Hippocampal formation (tissue), 2 donors: ENCODE measurements around the gene BAG5.
A peak's percentile ranks its signal among the peaks of the same experiment; 100 is the strongest.

Experiments used
- DNase-seq, 2 donors: peaks; one replicate each; lab custom pipeline; 2025; lab: John Stamatoyannopoulos, UW

The BAG5 gene

DNA sequence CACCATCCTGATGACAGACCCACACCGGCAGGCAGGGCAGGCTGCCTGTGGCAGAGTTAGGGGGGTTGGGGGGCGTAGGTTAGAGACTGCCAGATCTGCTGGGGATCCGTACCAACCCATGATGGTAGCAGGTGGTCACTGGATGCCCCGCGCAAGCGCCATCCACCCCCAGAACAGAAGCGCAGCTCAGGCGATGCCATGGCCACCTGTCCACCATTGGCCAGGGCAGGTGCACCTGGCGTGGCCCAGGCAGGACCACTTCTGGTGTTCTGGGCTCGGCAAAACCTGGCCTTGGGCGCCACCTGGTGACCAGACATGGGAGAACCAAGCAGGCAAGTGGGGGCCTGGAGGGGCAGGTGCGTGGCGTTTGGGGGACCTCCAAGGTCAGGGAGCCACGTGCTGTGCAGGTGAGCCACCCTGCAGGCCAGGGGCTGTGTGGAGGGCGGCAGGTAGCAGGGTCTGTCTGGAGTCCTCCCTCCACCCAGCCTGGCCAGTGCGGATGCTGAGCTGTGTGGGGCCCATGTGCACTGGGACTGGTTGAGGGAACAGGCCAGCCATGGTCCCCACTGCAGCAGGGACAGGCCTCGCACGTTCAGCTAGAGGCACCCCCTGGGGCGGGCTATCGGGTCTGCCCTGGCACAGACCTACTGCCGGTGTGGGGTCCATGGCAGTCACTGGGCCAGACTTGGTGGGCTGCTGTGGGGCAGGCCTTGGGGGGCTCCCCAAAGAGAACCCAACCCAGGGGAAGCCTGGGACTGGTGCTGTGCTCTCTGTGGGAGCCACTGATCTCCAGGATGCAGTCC is 15.6 kb downstream of the BAG5 start:
- peak in 1 of 2 donors; percentile 73 for DNase-seq

DNA sequence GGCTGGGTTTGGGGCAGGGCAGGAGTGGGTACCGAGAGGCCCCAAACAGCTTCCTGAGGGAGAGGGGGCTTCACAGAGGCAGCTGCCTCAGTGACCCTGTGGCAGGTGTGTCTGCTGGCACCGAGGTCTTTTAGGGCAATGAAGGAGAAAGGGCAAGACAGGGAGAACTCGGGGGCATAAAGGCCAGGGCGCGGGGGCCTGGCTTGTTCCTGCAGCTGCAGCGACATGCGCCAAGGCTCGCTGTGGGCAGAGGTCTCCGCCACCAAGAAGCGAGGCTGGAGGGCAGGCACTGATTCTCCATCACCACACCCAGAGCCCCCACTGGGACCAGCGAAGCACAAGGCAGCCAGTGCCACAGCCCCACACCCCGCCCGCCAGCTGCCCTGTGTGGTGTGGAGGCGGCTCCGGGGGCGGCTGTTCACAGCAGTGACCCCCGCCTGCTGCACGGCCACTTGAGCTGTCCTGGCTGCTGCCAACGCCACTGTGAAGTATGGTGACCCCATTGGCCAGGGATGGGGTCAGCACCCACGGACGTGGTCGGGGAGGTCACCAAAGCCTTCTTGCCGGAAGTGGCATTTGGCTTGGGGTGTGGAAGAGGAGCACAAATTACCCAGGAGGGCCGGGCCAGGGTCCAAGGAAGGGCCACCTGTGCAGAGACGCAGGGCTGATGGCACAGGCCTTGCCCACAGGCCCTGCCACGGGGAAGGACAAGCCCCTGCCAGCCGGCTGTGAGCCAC is 16.4 kb downstream of the BAG5 start:
- DNase-seq, result no peak

DNA sequence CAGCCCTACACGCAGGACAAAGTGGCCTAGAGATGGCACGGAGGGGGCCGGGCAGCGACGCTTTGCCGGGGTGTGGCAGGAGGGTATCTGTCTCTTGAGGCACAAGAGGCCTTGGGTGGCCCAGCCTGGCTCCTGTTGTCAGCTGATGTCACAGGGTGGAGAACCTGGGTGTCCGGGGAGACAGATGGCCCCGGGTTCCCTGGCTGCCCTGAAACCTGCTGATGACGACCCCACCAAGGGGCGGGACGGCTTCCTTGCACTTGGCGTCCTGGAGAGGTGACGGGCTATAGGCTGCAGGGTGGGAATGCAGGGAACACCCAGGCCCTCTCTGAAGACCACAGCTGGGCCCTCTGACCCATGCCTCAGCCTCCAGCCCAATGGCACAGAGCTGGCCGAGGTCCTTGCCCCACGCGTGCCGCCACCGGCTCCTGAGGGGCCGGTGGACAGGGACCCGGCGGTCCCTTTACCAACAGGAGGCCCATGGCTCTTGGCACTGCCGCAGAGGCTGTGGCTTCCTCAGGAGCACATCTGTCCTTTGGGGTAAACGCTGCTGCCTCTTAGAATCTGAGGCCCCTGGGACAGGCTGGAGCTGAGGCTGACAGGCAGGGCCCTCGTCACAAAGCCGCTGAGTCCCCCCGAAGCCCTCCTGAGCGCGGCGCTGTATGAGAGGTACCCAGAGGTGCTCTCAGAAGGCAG is 17.1 kb downstream of the BAG5 start:
- DNase-seq, result no peak

DNA sequence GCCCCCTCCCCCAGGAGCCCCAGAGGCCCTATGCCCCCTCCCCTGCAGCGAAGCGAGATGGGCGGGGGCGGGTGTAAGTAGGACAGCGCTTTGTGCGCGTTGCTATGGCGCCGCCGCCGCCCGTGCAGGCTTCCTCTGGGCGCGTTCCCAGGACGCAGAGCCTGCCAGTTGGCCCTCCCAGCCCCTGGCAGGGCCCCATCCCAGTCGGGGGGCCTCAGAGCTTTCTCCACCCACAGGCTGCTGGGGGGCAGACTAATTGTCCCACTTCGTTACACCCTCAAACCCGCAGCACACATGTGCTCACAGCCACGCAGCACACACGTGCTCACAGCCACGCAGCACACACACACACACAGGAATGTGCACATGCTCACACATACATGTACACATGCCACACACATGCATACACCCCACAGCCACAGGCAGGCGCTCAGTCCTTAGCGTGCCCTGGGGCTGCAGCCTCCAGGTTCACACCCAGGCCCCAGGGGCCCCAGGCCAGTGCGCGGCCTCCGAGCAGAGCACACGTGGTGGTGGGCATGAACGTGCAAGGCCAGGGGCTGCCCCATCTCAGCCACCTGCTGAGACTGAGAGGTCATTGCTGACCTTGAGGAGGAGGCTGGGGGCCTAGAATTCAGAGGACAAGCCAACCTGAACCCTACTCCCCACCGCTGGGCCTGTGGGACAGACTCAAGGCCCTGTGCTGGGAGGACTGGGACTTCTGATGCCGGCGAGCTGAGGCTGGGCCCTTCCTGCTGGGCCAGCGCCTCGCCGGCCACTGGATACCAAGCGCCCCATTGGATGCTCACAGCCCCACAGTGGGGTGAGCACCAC is 17.9 kb downstream of the BAG5 start:
- DNase-seq, result peak; percentile 80 to 86

DNA sequence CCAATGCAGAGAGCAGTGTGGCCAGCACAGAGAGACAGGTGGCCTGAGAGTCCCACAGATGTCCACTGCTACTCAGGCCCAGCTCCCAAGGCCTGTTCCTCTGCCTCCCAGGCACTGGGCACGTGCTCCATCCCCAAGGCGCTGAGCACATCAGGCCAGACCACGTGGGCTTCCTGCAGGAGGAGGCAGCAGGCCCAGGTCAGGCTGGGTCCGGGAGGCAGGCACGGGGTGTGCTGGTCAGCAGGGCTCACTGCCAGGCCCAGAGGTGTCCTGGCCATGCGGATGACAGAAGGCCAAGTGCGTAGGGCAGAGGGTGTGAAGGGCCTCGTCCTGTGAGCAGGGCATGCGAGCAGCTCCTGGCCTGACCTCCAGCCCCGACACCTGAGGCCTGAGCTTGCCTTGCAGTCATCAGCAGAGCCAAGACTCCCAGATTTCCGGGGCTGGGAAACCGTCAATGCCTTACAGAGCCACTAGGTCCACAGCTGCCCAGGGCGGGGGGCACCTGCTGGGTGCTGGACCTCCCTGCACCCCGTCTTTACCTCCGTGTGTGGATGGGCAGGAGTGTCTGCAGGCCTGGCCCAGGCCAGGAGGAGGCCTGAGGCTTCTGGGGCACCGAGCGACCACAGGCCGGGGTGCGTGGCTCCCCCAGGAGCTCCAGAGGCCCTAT is 18.6 kb downstream of the BAG5 start:
- DNase-seq, result no peak

DNA sequence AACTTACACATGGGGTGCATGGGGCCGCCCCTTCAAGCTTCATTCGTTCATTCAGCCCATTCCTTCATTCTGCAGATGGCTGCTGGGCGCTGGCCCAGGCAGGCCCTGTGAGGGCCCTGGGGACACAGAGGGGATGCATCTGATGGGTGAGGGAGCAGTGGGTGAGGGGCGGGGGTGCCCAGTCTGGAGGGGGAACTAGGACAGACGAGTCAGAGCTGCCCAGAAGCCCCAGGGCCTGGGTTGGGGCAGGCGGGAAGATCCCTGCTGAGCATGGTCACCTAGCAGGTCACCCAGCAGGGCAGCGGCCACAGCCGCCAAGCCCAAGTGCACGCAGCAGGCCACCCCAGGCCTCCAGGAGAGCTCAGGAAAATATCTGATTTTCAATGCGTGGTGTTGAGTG is 19.3 kb downstream of the BAG5 start:
- DNase-seq, result peak in 1 of 2 donors; percentile 88

DNA sequence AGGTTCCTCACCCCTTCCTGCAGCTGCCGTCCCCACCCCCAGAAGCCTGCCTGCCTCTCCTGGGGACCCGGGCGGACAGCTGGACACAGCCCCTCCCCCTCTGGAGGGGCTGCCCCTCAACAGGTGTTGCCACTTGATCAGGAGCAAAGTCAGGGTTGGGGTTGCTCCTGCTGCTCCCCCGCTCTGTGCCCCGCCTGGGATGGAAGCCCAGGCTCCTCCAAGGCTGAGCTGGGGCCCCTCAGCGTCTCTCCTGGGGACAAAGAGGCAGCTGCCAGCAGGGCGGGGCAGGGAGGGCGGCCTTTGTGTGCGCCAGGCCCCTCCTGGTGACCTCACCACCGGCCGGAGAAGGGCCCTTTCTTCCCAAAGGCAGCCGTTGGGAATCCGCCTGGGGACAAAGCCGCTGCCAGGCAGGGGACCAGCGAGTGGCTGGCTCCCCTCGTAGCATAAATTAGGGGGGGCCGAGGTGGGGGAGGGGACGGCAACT is 19.8 kb downstream of the BAG5 start:
- peak; percentile 91 to 94 for DNase-seq

DNA sequence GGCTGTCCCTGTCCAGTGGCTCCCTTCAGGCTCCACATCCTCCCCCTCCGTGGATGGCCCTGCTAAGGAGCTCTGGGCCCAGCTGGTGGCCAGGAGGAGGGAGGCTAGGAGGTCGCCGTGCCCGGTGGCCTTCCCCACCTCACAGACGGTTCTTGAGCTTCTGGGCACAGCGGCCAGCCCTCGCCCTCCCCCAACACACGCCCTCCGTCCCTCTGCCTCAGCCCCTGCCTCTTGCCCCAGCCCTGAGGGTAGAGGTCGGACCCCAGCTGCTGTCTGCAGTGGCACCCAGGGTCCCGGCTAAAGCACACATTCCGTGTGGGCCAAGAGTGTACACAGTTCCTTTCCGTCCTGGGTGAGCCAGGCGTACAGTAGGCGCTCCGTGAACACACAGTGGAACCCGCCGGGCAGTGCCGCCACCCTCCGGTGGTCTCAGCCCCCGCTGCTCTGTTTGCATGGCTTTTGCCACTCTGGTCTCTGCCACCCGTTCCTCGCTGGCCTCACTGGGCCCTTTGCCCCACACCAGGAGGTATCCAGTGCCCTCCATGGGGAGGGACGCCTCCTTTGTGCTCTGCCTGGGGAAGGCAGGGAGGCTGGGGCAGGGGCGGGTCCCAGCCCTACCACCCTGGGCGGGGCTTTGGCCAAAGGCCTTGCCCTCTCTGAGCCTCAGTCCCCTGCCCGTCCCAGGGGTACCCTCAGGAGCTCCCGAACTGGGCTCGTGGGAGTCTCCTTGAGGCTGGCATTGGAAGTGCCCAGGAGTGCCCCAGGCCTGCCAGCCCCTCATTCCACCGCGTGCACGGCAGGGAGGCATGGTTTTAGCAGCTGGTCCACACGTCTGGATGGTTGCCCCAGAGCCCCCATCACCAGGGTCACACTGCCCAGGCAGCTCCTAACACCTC is 20.5 kb downstream of the BAG5 start:
- peak in 1 of 2 donors; percentile 71 for DNase-seq

DNA sequence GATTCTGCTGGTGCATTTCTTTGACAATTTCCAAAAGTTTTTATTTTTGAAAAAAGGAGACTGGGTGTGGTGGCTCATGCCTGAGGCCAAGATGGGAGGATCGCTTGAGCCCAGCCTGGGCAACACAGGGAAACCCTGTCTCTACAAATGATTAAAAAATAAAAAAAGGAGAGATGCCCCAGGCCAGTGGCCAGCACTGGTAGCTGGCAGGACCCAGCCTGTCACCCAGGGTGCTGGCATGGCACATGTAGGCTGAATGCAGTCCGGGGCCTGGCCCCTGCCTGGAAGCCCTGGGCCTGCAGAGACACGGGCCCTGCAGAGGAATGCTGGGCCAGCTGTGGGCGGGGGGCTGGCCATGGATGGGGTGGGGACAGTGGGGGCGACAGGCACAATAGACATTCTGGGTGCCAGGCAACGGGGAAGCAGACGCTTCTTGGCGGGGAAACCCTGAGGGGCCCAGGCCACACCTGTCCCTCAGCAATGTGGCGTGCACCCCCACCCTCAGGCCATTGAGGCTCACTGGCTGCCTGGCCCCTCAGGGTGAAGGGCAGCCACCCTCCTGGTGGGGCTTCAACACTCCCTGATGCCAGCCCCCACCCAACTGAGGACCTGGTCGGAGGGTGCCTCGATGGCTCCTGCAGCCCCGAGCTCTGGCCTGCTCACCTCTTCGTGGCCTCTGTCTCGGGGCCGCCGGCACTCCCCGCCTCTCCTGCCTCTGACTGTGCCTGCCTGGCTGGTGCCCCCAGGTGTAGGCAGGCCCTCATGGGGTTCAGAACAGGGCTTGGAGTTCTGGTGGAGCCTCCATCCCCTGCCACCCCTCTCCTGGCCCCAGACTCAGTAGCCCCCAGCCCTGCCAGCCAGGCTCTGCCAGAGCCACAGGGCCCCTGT is 21.4 kb downstream of the BAG5 start:
- DNase-seq, result no peak

DNA sequence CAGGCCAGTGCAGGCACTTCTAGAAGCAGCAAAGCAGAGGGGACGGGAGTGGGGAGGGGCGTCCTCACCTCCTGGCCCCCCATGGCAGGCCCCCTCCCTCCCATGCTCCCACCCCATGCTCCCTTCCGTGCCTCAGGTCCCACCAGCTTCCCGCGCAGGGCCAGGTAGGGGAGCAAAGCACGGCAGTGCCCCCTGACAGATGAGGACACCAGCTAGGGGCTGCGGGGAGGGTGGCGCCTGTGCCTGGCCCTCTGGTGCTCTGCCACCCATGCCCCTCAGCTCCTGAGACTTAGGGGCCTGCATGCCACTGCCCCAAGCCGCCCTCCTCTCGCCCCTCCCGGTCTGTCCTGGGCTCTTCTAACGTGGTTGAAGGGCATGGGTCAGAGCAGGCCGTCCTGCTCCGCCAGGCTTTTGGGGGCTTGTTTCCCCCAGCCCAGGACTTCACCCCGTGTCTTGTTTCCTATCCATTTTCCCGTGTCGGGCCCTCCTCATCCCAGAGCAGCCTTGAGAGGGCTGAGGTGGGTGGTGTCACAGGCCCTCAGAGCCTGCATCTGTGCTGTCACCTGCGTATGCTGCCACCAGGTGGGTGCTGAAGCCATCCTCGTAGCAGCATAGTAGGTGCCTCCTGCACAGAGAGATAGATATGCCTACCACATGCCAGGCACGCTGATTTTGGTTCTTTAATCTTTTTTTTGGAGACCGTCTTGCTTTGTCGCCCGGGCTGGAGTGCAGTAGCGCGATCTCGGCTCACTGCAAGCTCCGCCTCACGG is 23.2 kb downstream of the BAG5 start:
- no peak for DNase-seq

DNA sequence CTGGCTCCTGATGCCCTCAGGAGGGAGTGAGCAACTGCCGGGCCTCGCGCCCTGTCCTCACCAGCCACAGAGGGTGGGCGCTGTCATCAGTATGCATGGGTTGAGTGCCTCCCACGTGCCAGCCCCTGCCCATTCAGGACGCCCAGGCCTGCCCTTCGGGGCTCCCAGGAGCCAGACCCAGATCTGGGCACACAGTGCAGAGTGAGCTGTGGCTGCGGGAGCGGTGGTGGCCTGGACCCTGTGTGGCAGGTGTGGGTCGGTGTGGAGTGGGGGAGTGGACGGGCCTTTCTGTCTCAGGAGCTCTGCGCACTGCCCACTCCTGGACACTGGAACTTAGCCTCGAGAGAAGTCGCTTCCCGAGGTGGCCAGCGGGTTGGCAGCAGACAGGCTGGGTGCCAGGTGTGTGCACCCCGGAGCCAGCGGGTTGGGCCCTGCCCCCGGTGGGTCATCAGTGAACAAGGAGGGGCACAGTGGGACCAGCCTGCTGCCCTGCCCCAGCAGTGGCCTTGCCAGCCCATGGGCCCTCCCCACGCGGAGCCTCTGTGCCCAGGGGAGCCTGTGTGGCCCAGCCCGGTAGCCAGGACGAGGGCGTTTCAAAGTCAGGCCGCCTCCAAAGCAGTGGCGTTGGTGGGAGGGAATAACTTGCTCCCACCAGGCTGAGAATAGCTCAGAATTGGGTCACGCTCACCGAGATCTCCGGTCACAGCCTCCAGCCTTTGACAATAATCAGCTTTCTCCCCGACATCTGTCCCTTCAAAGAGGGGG is 24.0 kb downstream of the BAG5 start:
- no peak for DNase-seq

DNA sequence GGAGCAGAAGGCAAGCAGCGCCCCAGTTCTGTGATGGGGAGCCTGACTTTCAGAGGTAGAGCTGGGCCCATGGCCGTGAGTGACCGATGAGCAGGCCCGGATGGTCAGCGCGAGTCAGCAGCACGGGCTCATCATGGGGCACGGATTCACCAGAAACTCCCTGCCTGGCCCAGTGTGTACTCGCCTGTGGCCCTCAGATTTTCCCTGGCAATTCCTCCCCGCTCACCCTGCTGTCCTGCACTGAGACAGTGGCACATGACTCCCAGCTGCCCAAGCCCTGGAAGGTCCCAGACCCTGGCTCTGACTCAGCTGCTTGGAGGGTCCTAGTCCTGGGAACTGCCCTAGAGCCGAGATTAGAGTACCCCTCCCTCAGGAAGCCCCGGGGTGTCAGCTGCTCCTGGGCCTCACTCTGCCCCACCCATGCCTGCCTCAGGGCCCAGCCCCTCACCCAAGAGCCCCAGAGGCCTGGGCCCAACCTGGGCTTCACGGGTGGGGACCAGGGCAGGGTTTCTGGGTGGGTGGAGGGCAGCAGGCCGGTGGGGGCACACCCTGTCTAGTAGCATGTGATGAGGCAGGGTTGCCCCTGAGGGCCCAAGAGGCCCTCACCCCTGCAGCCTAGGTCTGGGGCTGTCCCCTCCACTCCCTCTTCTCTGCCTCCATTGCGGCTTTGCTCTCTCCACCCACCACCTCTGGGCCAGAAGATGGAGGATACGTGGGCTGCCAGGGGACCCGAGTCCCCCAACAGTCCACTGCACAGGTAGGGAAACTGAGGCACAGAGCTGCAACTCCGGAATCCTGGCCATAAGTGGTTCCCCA is 25.1 kb downstream of the BAG5 start:
- no peak for DNase-seq

DNA sequence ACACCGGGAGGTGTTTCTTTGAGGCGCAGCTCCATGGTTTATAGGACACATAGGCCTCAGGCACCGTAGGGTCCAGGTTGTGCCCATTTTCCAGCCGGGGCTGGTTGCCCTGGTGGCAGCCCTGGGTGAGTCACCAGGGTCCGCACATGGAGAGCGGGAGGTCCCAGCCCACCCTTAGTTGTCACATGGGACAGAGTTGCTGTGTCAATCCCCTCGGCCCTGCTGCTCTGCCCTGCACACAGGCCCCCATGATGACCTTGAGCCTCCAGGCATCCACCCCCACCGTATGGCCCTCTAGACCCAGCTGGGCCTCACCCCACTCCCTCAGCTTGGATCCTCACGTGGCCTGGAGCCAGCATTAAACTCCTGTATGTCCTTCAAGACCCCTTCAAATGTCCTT is 25.8 kb downstream of the BAG5 start:
- DNase-seq, result no peak

DNA sequence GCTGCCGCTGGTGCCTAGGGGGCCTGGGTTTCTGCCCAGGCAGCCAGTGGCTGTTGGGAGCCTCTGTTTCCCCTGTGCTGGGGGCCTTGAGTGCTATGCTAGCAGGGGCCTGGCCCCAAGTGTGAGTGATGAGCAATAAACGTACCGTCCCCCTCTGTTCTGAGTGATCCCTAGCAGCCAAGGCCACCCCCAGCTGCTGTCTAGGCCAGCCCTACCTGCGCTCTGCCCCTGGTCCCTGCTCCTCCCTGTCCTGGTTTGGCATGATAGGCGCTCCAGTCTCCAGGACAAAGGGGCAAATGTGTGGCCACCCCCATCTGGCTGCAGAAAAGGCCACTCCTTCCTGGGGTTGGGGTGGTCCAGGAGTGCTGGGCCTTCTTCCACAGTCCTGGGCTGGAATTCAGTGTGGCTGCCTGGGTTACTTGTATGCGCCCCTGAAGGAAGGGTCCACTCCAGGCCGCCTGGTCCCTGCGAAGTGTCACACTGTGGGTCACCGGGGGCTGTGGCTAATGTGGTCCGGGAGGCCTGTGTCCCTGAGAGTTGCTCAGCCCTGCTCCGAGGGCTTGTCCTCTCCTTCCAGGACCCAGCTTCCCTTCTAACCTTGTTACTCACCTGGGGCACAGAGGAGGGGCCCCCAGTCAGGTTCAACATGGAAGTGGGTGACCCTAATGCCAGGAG is 26.4 kb downstream of the BAG5 start:
- DNase-seq, result no peak

DNA sequence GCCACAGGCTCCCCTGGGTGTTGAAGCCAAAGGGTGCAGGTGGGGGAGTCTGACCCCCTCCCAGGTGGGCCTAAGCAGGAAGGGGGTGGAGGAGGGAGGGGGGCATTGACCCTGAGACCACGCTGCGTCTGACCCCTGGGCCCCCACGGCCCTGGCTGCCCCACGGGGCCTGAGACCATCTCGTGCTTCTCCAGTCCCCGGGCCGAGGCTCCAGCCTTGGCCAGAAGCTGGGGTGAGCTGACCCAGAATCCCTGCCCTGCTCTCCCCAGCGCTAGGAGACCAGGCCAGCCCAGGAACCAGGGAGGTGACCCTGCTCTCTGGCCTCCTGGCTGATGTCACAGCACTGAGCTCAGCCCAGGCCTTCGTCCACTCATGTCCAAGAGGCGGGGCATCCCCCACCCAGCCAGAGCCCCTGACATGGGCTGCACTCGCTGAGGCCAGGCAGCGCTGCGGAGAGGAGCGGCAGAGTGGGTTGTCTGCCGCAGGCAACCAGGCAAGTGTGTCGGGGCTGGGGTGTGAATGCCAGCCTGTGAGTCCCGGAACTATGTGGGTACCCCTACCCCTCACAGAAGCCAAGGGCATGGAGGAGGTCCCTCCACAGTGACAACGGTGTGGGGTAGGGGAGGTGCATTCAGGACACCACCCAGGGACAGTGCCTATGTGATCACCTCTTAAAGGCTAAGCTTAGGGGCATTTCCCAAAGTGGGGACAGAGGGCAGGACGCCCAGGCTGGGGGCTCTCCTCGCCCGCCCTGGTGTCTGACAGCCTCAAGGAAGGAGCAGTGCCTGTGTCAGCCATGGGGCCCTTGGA is 27.2 kb downstream of the BAG5 start:
- DNase-seq, result no peak
